ENCODE results near the gene STARD13.

- TF ChIP-seq CTCF (IDR thresholded peaks at IDR 0.05) (no peak), POLR2A (IDR thresholded peaks at IDR 0.05) (no peak)
Observed at GRCh38 chr13:33224191-33224590, 61.4 kb downstream of the STARD13 start.
